Osteocyte (in vitro differentiated cells): ENCODE measurements around the gene SPRR1B. TPM values are rescaled to one million over a fixed set of nuclear protein-coding genes. Genes with fewer than 3 reads are reported as not detected.
"Not testable (repeated sequence)": the region's sequence is repeated elsewhere in the genome, so short reads cannot be mapped to it uniquely, and the experiment has no call there.

Experiments used
- DNase-seq: peaks from one replicate; pipeline ENCODE4 v3.0.0; 2021; ENCODE audit warnings: mixed read lengths; ENCODE audit not compliant: unreplicated experiment; ENCODE audit errors: extremely low spot score
- H3K27ac Mint-ChIP-seq: one replicate; pipeline ENCODE4 v1.8.0; 2021; ENCODE audit warnings: mild to moderate bottlenecking, mixed read lengths; ENCODE audit not compliant: unreplicated experiment
- H3K27me3 Mint-ChIP-seq: one replicate; pipeline ENCODE4 v1.8.0; 2021; ENCODE audit warnings: mixed read lengths; ENCODE audit not compliant: unreplicated experiment
- H3K36me3 Mint-ChIP-seq: one replicate; pipeline ENCODE4 v1.8.0; 2021; ENCODE audit warnings: mixed read lengths; ENCODE audit not compliant: unreplicated experiment
- H3K4me1 Mint-ChIP-seq: one replicate; pipeline ENCODE4 v1.8.0; 2021; ENCODE audit warnings: mixed read lengths; ENCODE audit not compliant: unreplicated experiment
- H3K4me3 Mint-ChIP-seq: one replicate; pipeline ENCODE4 v1.8.0; 2021; ENCODE audit warnings: mild to moderate bottlenecking, moderate library complexity, mixed read lengths; ENCODE audit not compliant: unreplicated experiment
- H3K9me3 Mint-ChIP-seq: one replicate; pipeline ENCODE4 v1.8.0; 2021; ENCODE audit warnings: mixed read lengths; ENCODE audit not compliant: unreplicated experiment
- total RNA-seq: library from RNA; stranded (reverse); gene quantifications from 2 replicates; pipeline ENCODE4 v1.2.1, GENCODE V29; 2021
- TF ChIP-seq, protein P1 (sequence below): fragments of 200-600 bp; sonication (generic); IDR thresholded peaks from 2 replicates; pipeline ENCODE4 v1.5.0; 2021; ENCODE audit warnings: antibody characterized with exemption, mild to moderate bottlenecking, moderate library complexity

Gene SPRR1B
- total RNA-seq, 1 donor from 2014 or later: not detected

DNA sequence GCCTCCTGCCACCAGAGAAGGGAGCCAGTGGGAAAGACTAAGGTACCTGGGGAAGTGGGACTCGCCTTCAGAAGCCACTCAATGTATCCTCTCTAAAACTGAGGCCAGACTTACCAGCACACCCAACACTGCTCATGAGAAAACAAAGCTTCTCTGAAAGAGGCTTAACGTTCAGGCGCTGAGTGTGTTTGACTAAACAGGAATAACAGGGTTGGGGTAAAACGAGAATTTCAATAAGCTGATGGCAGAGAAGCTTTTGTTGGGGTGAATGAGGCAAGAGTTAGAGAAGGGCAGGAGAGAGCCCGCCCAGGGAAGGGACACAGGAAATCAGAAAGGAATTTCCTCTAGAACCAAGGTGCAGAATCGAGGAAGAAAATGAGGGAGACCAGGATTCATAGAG is 31.2 kb upstream of the SPRR1B start:
- H3K4me1 Mint-ChIP-seq: no peaks in the 10 kb centered on the region
- H3K36me3 Mint-ChIP-seq: no peaks in the 10 kb centered on the region
- TF ChIP-seq, protein P1, sequence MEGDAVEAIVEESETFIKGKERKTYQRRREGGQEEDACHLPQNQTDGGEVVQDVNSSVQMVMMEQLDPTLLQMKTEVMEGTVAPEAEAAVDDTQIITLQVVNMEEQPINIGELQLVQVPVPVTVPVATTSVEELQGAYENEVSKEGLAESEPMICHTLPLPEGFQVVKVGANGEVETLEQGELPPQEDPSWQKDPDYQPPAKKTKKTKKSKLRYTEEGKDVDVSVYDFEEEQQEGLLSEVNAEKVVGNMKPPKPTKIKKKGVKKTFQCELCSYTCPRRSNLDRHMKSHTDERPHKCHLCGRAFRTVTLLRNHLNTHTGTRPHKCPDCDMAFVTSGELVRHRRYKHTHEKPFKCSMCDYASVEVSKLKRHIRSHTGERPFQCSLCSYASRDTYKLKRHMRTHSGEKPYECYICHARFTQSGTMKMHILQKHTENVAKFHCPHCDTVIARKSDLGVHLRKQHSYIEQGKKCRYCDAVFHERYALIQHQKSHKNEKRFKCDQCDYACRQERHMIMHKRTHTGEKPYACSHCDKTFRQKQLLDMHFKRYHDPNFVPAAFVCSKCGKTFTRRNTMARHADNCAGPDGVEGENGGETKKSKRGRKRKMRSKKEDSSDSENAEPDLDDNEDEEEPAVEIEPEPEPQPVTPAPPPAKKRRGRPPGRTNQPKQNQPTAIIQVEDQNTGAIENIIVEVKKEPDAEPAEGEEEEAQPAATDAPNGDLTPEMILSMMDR: no peak
- DNase-seq: no peak
- no peak overlapping the region for H3K4me3 Mint-ChIP-seq
- no peak overlapping the region for H3K27ac Mint-ChIP-seq
- peaks cover 17% of the 10 kb centered on the region for H3K9me3 Mint-ChIP-seq
- H3K27me3 Mint-ChIP-seq: no peaks in the 10 kb centered on the region

DNA sequence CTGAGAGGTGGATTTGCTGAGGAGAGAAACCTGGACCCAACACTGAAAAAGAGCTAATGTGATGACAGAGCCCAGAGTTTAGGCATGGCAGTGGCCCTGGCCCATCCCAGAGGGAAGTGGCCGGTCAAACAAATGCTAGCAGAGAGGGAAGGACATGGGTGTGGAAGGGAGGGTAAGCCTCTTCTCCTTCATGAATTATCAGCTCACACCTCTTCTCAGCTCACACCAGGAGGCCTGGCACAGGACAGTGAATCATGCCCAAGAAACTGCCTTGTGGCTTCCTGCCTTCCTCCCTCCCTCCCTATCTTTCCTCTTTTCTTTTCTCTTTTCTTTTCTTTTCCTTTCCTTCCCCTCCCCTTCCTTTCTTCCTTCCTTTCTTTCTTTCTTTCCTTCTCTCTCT is 30.7 kb upstream of the SPRR1B start:
- Mint-ChIP-seq H3K4me3 (no peak overlapping the region), H3K27ac (no peak overlapping the region), H3K36me3 (no peaks in the 10 kb centered on the region), H3K4me1 (no peaks in the 10 kb centered on the region), H3K27me3 (no peaks in the 10 kb centered on the region), H3K9me3 (peaks cover 13% of the 10 kb centered on the region)
- DNase-seq: no peak
- TF ChIP-seq, protein P1: no peak

DNA sequence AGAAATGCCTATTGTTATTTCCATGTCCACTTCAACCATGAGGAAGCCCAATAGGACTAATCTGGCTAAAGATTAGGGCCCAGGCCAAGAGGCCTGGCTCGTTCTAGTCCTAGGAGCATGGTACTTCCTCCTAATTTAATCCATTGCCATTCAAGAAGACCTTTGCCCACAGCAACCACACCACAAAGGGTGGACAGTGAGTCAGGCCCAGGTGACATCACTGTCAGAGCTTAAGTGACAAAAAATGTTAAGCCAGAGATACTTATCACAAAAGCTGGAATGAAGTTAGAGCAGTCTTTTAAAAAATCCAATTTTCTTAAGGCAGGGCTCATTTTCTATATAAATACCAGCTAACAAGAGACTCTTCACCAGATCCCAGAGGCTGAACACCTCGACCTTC is 29.6 kb upstream of the SPRR1B start, which contains the start of gene SPRR3:
SPRR3 (plus strand) TSS at position 368 of the 400 bp plus-strand sequence. CDS start 1,272 bp downstream, outside the sequence.
- TF ChIP-seq, protein P1: no peak
- Mint-ChIP-seq H3K9me3 (peaks cover 9% of the 10 kb centered on the region), H3K27ac (no peak within 1 kb of the TSS), H3K4me3 (no peak within 1 kb of the TSS), H3K27me3 (no peaks in the 10 kb centered on the region), H3K4me1 (no peaks in the 10 kb centered on the region), H3K36me3 (no peaks in the 10 kb centered on the region)
- no peak for DNase-seq

DNA sequence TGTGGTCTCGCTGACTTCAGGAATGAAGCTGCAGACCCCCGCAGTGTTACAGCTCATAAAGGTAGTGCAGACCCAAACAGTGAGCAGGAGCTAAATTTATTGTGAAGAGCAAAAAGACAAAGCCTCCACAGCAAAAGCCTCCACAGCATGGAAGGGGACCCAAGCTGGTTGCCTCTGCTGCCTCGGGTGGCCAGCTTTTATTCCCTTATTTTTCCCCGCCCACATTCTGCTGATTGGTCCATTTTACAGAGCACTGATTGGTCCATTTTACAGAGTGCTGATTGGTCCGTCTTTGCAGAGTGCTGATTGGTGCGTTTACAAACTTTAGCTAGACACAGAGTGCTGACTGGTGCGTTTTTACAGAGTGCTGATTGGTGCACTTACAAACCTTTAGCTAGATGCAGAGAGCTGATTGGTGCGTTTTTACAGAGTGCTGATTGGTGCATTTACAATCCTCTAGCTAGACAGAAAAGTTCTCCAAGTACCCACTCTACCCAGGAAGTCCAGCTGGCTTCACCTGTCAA is 19.7 kb upstream of the SPRR1B start:
- H3K27me3 Mint-ChIP-seq, H3K4me3 Mint-ChIP-seq, H3K27ac Mint-ChIP-seq, H3K36me3 Mint-ChIP-seq, DNase-seq, H3K4me1 Mint-ChIP-seq: not testable (repeated sequence)
- H3K9me3 Mint-ChIP-seq: peaks cover 17% of the 10 kb centered on the region

DNA sequence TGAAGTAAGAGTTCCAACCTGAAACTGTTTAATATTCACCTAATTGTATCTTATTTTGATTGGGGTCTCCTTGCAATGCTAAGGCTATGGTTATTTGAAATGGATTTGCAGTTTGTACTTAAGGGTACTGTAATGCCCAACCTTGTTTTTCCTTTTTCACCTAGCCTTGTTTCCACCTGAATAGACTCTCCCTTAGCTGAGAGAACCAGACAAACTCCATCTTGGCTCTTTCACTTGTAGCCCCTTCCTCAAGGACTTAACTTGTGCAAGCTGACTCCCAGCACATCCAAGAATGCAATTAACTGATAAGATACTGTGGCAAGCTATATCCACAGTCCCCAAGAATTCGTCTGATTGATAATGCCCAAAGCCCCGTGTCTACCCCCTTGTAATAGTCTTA is 9.2 kb upstream of the SPRR1B start:
- not testable (repeated sequence) for H3K9me3 Mint-ChIP-seq, DNase-seq, H3K4me3 Mint-ChIP-seq, H3K27ac Mint-ChIP-seq, H3K36me3 Mint-ChIP-seq, H3K27me3 Mint-ChIP-seq, H3K4me1 Mint-ChIP-seq

DNA sequence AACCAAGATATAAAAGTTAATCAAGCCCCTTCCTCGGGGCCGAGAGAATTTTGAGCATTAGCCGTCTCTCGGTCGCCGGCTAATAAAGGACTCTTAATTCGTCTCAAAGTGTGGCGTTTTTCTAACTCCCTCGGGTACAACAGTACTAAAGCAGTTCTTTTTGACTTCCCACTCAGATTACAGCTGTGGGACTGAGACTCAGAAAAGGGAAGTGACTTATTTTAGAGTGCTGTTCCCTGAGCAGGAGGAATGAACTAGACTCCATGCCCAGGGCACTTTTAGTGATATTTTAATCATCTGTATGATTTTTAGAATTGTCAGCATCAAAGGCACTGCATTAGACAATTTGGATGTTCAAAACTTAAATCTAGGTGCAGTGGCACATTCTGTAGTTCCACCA is 8.7 kb upstream of the SPRR1B start:
- not testable (repeated sequence) for H3K4me3 Mint-ChIP-seq, H3K27me3 Mint-ChIP-seq, H3K9me3 Mint-ChIP-seq, H3K4me1 Mint-ChIP-seq, DNase-seq, H3K27ac Mint-ChIP-seq, H3K36me3 Mint-ChIP-seq

DNA sequence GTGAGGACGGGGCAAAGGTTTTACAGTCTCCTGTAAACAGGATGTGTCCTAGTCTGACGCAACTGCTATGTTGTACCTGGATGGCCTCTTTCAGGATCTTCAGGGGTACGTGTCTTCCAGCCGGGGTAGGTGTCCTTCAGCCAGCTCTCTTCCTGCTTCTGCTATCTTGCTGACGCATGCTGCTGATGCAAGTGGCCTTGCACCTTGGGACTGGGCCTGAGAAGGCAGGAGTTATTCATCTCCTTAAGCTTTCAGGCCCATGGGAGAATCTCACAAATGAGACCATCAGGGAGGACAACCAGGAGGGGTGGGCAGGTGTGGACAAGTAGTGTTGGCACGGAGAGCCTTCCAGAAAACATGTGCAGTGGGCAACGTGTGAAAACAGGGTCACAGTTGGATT is 7.9 kb upstream of the SPRR1B start:
- TF ChIP-seq, protein P1: no peak
- Mint-ChIP-seq H3K36me3 (no peaks in the 10 kb centered on the region), H3K27ac (no peak overlapping the region), H3K27me3 (no peaks in the 10 kb centered on the region), H3K4me3 (no peak overlapping the region), H3K9me3 (no peaks in the 10 kb centered on the region), H3K4me1 (no peaks in the 10 kb centered on the region)
- no peak for DNase-seq
